Effector CD4-positive, alpha-beta T cell (primary cell): Measurements from ENCODE around the gene CCDC40.
"Not testable (repeated sequence)": the region's sequence is repeated elsewhere in the genome, so short reads cannot be mapped to it uniquely, and the experiment has no call there.

Experiments
- DNase-seq: peaks from one replicate; pipeline ENCODE4 v3.0.0-alpha.2; 2020

The CCDC40 gene

DNA sequence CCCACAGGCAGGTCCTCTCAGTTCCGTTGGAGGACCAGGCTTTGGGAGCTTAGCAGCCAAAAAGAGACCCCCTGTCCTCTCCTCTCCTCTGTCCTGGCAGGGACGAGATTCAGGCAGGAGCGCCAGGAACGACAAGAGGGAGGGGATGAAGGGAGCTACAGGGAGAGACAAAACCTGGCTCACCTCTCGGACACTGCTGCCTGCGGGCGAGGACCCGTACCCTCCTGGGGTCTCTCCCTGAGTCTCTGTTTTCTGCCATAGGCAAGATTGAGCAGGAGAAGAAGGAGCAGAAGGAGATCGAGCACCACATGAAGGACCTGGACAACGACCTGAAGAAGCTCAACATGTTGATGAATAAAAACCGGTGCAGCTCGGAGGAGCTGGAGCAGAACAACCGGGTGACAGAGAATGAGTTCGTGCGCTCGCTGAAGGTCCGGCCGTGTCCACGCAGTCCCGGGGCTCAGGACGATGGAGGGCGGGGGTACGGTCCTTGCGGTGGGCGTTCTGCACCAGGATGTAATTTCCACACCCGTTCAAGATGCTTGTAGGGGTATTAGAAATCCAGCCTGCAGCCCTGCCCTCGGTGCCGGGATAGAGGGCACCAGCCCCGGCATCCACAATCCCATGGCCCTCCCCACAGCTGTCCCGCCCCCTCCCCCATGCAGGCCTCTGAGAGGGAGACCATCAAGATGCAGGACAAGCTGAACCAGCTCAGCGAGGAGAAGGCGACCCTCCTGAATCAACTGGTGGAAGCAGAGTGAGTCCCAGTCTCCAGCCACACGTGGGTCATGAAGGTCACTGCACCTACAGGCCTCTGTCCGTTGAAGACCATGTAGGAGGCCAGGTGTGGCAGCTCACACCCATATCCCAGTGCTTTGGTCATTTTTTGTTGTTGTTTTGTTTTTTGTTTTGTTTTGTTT, 51.2 kb downstream of the CCDC40 start:
- DNase-seq: no peak

- no peak for DNase-seq
Measured at GRCh38 chr17:80089762-80090161, 53.3 kb downstream of the CCDC40 start.

- DNase-seq: not testable (repeated sequence)
Measured at GRCh38 chr17:80090164-80090563, 53.7 kb downstream of the CCDC40 start.

DNA sequence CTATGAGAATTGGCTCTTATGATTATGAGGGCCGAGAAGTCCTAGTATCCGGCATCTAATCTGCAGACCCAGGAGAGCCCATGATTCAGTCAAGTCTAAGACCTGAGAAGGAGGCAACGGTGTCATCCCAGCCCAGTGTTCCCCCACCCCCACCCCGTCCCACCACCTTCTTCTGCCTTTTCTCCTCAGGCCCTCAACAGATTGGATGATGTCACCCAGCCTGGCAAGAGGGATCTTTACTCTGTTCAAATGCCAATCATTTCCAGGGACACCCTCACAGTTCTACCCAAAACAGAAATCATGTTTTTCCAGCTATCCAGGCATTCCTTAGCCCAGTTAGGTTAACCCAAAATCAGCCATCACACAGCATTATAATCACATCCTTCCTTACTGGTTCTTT, 54.9 kb downstream of the CCDC40 start:
- no peak for DNase-seq

GRCh38 chr17:80092959-80093358, 56.5 kb downstream of the CCDC40 start:
- no peak for DNase-seq

DNA sequence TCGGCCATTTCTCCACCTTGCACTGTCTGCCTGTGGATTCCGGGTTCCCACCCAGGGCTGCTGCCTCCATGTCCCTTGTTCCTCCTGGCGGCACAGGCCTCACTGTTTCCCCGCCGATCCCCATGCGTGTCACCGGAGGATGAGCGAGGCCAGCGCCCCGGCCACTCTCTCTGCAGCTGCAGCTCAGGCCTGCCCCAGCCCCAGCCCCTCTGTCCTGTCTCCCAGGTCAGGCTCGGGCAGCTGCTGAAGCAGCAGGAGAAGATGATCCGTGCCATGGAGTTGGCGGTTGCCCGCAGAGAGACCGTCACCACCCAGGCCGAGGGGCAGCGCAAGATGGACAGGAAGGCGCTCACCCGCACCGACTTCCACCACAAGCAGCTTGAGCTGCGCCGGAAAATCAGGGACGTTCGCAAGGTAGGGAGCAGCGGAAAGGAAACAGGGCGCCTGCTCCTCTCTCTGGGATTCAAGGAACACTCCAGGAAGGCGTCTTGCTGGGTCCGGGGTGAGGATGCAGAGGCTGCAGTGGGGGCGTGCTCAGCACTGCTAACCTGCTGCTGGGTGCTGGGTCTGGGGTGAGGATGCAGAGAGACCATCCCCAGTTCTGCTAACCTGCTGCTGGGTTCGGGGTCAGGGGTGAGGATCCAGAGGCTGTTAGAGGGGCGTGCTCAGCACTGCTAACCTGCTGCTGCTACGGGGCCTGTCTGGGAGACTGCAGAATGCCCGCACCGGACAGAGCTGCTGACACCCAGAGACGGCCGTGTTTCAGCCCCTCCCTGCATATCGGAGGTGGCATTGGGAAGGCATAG, 58.8 kb downstream of the CCDC40 start:
- no peak for DNase-seq

DNA sequence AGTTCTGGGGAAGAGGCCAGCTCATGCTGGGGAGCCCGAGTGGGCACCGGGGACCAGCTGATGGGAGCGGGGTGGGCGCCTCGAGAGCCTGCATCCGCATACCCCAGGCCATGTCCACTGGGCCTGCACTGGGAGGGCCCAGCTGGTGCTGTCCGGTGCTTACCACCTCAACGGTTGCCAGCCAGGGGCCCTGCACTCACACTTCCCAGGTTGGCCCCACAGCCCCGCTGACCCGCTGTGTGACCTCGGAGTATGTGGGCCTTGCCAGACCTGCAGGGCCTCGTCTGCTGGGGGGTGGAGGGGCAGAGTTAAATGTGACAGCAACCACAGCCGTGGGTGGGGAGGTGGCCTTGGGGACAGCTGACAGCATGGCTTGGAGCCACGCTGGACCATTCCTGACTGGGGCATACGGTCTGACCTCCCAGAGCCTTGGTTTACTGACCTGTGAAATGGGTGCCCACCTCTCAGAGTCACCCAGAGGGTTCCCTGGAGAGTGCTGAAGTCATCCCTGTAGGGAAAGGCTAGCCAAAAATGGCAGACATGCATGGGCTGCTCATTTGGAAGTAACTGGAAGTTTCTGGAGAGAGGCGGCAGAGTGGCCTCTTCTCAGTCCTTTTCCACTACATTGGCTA, 59.5 kb downstream of the CCDC40 start:
- no peak for DNase-seq

- no peak for DNase-seq
Measured at GRCh38 chr17:80096561-80097021, 60.1 kb downstream of the CCDC40 start.

DNA sequence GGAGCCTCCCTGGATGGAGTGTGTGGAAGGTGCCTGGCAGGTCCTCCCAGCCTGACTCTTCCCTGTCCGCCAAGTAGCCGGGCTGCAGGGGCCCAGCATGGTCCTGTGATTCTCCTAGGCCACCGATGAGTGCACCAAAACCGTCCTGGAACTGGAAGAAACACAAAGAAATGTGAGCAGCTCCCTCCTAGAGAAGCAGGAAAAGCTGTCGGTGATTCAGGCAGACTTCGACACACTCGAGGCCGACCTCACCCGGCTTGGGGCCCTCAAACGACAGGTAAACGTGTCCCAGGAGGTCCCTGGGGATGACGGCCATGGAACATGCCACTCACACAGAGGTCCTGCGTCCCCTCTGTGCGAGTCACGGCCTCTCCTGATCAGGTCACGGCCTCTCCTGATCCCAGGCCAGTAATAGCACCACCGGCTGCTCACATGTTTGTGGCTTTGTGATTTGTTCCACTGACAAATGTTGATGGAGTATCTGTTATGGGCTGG, 60.7 kb downstream of the CCDC40 start:
- no peak for DNase-seq

DNA sequence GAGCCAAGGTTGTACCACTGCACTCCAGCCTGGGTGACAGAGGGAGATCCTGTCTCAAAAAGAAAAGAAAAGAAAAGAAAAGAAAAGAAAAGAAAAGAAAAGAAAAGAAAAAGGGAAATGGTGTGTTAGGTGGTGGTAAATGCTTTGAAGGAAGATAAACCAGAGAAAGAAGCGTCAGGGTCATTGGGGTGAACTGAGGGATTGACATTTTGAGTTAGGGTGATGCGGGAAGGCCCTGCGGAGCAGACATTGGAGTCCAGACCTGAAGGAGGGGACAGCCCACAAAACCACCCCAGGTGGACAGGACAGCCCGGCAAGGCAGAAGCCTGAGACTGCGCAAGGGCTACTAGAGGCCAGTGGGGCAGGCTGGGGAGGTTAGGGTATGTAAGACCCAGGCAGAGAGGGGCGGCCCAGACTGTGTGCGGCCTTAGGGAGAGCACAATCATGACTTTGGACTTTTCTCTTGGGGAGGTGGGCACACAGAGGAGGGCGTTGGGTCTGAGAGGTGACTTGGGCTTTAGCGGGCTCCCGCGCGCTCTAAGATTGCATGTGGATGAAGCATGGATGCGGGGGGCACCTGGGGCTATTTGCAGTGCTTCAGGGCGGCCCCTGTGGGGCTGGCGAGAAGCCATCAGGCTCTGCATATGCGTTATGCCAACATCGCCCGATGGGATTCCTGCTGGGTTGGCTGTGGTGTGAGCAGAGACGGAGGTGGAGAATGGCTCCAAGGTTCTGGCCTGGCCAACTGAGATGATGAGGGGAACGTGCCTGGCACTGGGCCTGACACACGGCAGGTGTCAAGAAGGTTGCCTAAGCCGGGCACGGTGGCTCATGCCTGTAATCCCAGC, 61.6 kb downstream of the CCDC40 start:
- DNase-seq: no peak

DNA sequence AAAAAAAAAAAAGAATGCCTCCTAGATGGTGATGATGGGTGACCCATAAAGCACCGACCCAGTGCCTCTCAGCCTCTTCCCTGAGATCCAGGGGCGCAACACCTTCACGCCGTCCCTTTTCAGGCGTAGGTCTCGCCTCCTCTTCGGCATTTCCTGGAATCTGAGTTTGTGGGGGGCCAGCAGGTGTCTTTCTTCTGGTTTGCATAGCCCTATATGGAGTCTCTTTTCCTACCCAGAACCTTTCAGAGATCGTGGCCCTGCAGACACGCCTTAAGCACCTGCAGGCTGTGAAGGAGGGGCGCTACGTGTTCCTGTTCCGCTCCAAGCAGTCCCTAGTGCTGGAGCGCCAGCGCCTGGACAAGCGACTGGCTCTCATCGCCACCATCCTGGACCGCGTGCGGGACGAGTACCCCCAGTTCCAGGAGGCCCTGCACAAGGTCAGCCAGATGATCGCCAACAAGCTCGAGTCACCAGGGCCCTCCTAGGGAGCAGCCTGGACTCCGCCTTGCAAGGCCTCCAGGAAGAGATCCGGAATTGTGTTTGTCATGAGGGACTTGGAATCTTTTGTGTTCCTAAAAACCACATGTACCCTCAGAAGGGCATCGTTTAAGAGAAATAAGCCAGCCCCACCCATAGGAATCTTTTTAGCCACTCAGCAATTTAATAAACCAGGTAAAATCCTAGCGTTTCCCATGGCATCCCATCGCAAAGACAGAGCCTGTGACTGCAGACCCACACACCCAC, 63.0 kb downstream of the CCDC40 start:
- DNase-seq: no peak

GRCh38 chr17:80100035-80100323, 63.5 kb downstream of the CCDC40 start:
- DNase-seq: no peak

- peak; percentile 88 for DNase-seq
Measured at GRCh38 chr17:80101011-80101945, 64.8 kb downstream of the CCDC40 start, which contains the start of gene GAA. GAA (plus strand) TSS chr17:80101581; CDS start chr17:80104587, 3,006 bp downstream.

DNA sequence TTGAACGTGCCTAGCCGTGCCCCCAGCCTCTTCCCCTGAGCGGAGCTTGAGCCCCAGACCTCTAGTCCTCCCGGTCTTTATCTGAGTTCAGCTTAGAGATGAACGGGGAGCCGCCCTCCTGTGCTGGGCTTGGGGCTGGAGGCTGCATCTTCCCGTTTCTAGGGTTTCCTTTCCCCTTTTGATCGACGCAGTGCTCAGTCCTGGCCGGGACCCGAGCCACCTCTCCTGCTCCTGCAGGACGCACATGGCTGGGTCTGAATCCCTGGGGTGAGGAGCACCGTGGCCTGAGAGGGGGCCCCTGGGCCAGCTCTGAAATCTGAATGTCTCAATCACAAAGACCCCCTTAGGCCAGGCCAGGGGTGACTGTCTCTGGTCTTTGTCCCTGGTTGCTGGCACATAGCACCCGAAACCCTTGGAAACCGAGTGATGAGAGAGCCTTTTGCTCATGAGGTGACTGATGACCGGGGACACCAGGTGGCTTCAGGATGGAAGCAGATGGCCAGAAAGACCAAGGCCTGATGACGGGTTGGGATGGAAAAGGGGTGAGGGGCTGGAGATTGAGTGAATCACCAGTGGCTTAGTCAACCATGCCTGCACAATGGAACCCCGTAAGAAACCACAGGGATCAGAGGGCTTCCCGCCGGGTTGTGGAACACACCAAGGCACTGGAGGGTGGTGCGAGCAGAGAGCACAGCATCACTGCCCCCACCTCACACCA, 65.7 kb downstream of the CCDC40 start:
- no peak for DNase-seq

GRCh38 chr17:80102664-80103448, 66.4 kb downstream of the CCDC40 start:
- DNase-seq: no peak

- no peak for DNase-seq
Measured at GRCh38 chr17:80103449-80104085, 67.1 kb downstream of the CCDC40 start.

DNA sequence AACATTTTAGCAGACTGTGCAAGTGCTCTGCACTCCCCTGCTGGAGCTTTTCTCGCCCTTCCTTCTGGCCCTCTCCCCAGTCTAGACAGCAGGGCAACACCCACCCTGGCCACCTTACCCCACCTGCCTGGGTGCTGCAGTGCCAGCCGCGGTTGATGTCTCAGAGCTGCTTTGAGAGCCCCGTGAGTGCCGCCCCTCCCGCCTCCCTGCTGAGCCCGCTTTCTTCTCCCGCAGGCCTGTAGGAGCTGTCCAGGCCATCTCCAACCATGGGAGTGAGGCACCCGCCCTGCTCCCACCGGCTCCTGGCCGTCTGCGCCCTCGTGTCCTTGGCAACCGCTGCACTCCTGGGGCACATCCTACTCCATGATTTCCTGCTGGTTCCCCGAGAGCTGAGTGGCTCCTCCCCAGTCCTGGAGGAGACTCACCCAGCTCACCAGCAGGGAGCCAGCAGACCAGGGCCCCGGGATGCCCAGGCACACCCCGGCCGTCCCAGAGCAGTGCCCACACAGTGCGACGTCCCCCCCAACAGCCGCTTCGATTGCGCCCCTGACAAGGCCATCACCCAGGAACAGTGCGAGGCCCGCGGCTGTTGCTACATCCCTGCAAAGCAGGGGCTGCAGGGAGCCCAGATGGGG, 68.0 kb downstream of the CCDC40 start:
- no peak for DNase-seq

- DNase-seq: no peak
Measured at GRCh38 chr17:80104956-80105375, 68.5 kb downstream of the CCDC40 start.
